Measurements from ENCODE around the gene PMS1. TPM values are rescaled to one million over a fixed set of nuclear protein-coding genes. Genes with fewer than 3 reads are reported as not detected.

Gene PMS1
- total RNA-seq, 1 donor from 2014 or later: 11.0 TPM

GRCh38 chr2:189896809-189897208 is 112.6 kb downstream of the PMS1 start:
- no peaks in the 10 kb centered on the region for H3K4me1 ChIP-seq
- TF ChIP-seq CTCF (IDR thresholded peaks at IDR 0.05; ENCODE audit: borderline replicate concordance): no peak
- no peak for DNase-seq
- no peaks in the 10 kb centered on the region for H3K9me3 ChIP-seq (replicated peaks)
- intact Hi-C loops (cut with micrococcal nuclease): no loop called here
- no peak overlapping the region for H3K27ac ChIP-seq (replicated peaks)
- no peak overlapping the region for H3K4me3 ChIP-seq
- peaks cover 17% of the 10 kb centered on the region for H3K27me3 ChIP-seq (ENCODE audit: low read depth)
- no peaks in the 10 kb centered on the region for H3K36me3 ChIP-seq

- no peaks in the 10 kb centered on the region for H3K4me1 ChIP-seq
- H3K36me3 ChIP-seq: no peaks in the 10 kb centered on the region
- no peak overlapping the region for H3K27ac ChIP-seq (replicated peaks)
- intact Hi-C loops (cut with micrococcal nuclease): no loop called here
- no peak for DNase-seq
- H3K27me3 ChIP-seq (ENCODE audit: low read depth): peaks cover 12% of the 10 kb centered on the region
- no peak for TF ChIP-seq CTCF (IDR thresholded peaks at IDR 0.05; ENCODE audit: borderline replicate concordance)
- H3K9me3 ChIP-seq (replicated peaks): no peaks in the 10 kb centered on the region
- H3K4me3 ChIP-seq: no peak overlapping the region
Observed at GRCh38 chr2:189899101-189899500, 114.9 kb downstream of the PMS1 start.

GRCh38 chr2:189900726-189901125 is 116.5 kb downstream of the PMS1 start:
- no peak for DNase-seq
- H3K27ac ChIP-seq (replicated peaks): no peak overlapping the region
- H3K4me1 ChIP-seq: no peaks in the 10 kb centered on the region
- no peak overlapping the region for H3K4me3 ChIP-seq
- peaks cover 12% of the 10 kb centered on the region for H3K27me3 ChIP-seq (ENCODE audit: low read depth)
- TF ChIP-seq CTCF (IDR thresholded peaks at IDR 0.05; ENCODE audit: borderline replicate concordance): no peak
- H3K36me3 ChIP-seq: no peaks in the 10 kb centered on the region
- H3K9me3 ChIP-seq (replicated peaks): no peaks in the 10 kb centered on the region
- intact Hi-C loops (cut with micrococcal nuclease): no loop called here

GRCh38 chr2:189901664-189902063 is 117.4 kb downstream of the PMS1 start:
- intact Hi-C loops (cut with micrococcal nuclease): no loop called here
- no peak overlapping the region for H3K27ac ChIP-seq (replicated peaks)
- H3K27me3 ChIP-seq (ENCODE audit: low read depth): peaks cover 12% of the 10 kb centered on the region
- no peak overlapping the region for H3K4me3 ChIP-seq
- no peaks in the 10 kb centered on the region for H3K36me3 ChIP-seq
- H3K4me1 ChIP-seq: no peaks in the 10 kb centered on the region
- no peak for TF ChIP-seq CTCF (IDR thresholded peaks at IDR 0.05; ENCODE audit: borderline replicate concordance)
- H3K9me3 ChIP-seq (replicated peaks): no peaks in the 10 kb centered on the region
- no peak for DNase-seq

- intact Hi-C loops (cut with micrococcal nuclease): no loop called here
- Histone ChIP-seq H3K9me3 (replicated peaks) (no peaks in the 10 kb centered on the region), H3K4me3 (no peak overlapping the region), H3K4me1 (no peaks in the 10 kb centered on the region), H3K27me3 (ENCODE audit: low read depth) (no peaks in the 10 kb centered on the region), H3K36me3 (no peaks in the 10 kb centered on the region), H3K27ac (replicated peaks) (no peak overlapping the region)
- DNase-seq: no peak
- TF ChIP-seq CTCF (IDR thresholded peaks at IDR 0.05; ENCODE audit: borderline replicate concordance): no peak
Observed at GRCh38 chr2:189913821-189914220, 129.6 kb downstream of the PMS1 start.

- H3K27me3 ChIP-seq (ENCODE audit: low read depth): no peaks in the 10 kb centered on the region
- TF ChIP-seq CTCF (IDR thresholded peaks at IDR 0.05; ENCODE audit: borderline replicate concordance): no peak
- intact Hi-C loops (cut with micrococcal nuclease): no loop called here
- H3K9me3 ChIP-seq (replicated peaks): no peaks in the 10 kb centered on the region
- H3K27ac ChIP-seq (replicated peaks): no peak overlapping the region
- no peaks in the 10 kb centered on the region for H3K4me1 ChIP-seq
- no peak for DNase-seq
- H3K36me3 ChIP-seq: no peaks in the 10 kb centered on the region
- no peak overlapping the region for H3K4me3 ChIP-seq
Observed at GRCh38 chr2:189916651-189917050, 132.4 kb downstream of the PMS1 start.

All from left ventricle myocardium inferior (tissue), 1 donor.